ENCODE results near the gene PPP1R9A.
A peak's percentile ranks its signal among the peaks of the same experiment; 100 is the strongest.

The PPP1R9A gene

GRCh38 chr7:95263785-95264362 lies 356.5 kb downstream of the PPP1R9A start:
- no peak for DNase-seq (ENCODE audit: low spot score)

GRCh38 chr7:95264363-95264891 lies 357.0 kb downstream of the PPP1R9A start:
- DNase-seq (ENCODE audit: low spot score) = no peak

GRCh38 chr7:95265634-95266033 lies 358.2 kb downstream of the PPP1R9A start:
- no peak for DNase-seq (ENCODE audit: low spot score)

- DNase-seq (ENCODE audit: low spot score) = no peak
These were observed 360.4 kb downstream of the PPP1R9A start for GRCh38 chr7:95267754-95268153.

GRCh38 chr7:95269640-95270039 lies 362.2 kb downstream of the PPP1R9A start:
- no peak for DNase-seq (ENCODE audit: low spot score)

GRCh38 chr7:95276114-95276513 lies 368.7 kb downstream of the PPP1R9A start:
- DNase-seq (ENCODE audit: low spot score) = no peak

GRCh38 chr7:95279417-95279816 lies 372.0 kb downstream of the PPP1R9A start:
- no peak for DNase-seq (ENCODE audit: low spot score)

GRCh38 chr7:95286096-95286495 lies 378.7 kb downstream of the PPP1R9A start:
- no peak for DNase-seq (ENCODE audit: low spot score)

GRCh38 chr7:95290166-95290830 lies 382.9 kb downstream of the PPP1R9A start:
- no peak for DNase-seq (ENCODE audit: low spot score)

GRCh38 chr7:95295397-95295796 lies 388.0 kb downstream of the PPP1R9A start:
- no peak for DNase-seq (ENCODE audit: low spot score)

- no peak for DNase-seq (ENCODE audit: low spot score)
These were observed 389.1 kb downstream of the PPP1R9A start for GRCh38 chr7:95296456-95296855.

- no peak for DNase-seq (ENCODE audit: low spot score)
These were observed 389.6 kb downstream of the PPP1R9A start for GRCh38 chr7:95297041-95297440.

GRCh38 chr7:95298091-95298490 lies 390.7 kb downstream of the PPP1R9A start:
- no peak for DNase-seq (ENCODE audit: low spot score)

- no peak for DNase-seq (ENCODE audit: low spot score)
These were observed 395.9 kb downstream of the PPP1R9A start for GRCh38 chr7:95303013-95303905.

- DNase-seq (ENCODE audit: low spot score) = peak; percentile 39
These were observed 397.6 kb downstream of the PPP1R9A start for GRCh38 chr7:95304990-95305389.

- DNase-seq (ENCODE audit: low spot score) = no peak
These were observed 402.6 kb downstream of the PPP1R9A start for GRCh38 chr7:95309951-95310350.

- no peak for DNase-seq (ENCODE audit: low spot score)
These were observed 404.0 kb downstream of the PPP1R9A start for GRCh38 chr7:95311389-95311788.

GRCh38 chr7:95312561-95312960 lies 405.2 kb downstream of the PPP1R9A start:
- DNase-seq (ENCODE audit: low spot score) = no peak

GRCh38 chr7:95316588-95316987 lies 409.2 kb downstream of the PPP1R9A start:
- DNase-seq (ENCODE audit: low spot score) = no peak

GRCh38 chr7:95317546-95317945 lies 410.2 kb downstream of the PPP1R9A start:
- no peak for DNase-seq (ENCODE audit: low spot score)

- DNase-seq (ENCODE audit: low spot score) = no peak
These were observed 410.6 kb downstream of the PPP1R9A start for GRCh38 chr7:95317966-95318365.

- DNase-seq (ENCODE audit: low spot score) = no peak
These were observed 411.2 kb downstream of the PPP1R9A start for GRCh38 chr7:95318501-95319100.

Data from putamen (tissue), 1 donor.